GM12878 (cell line): ENCODE data around the gene DUSP22. TPM values are rescaled to one million over a fixed set of nuclear protein-coding genes. Genes with fewer than 3 reads are reported as not detected.

Experiments
- ATAC-seq: fragments of 200-7000 bp; cut with Tn5 transposase; 3 replicates; pipeline ENCODE4 v1.9.1; 2020; ENCODE audit warnings: mild to moderate bottlenecking, moderate library complexity
- BruUV-seq: library from RNA; stranded (reverse); fragments of 400-500 nt; replicated peaks from 2 replicates; lab custom pipeline; 2021; lab: Mats Ljungman, UMichigan
- CTCF ChIA-PET: fragments of 300-600 bp; sonication (Branson Sonifier 250); formaldehyde crosslinking; extraction: SDS; loops from one replicate; lab custom pipeline; 2021; ENCODE audit warnings: inconsistent platforms; lab: Yijun Ruan, JAX
- POLR2A ChIA-PET: fragments of 350-600 bp; formaldehyde crosslinking; extraction: SDS; loops from one replicate; lab custom pipeline; 2021; ENCODE audit warnings: inconsistent platforms; lab: Charles Lee
- RAD21 ChIA-PET: fragments of 300-600 bp; sonication (Branson Sonifier 250); formaldehyde crosslinking; loops from one replicate; lab custom pipeline; 2023; ENCODE audit warnings: antibody characterized with exemption; ENCODE audit not compliant: unreplicated experiment; lab: Charles Lee
- SMC1A ChIA-PET: fragments of 300-600 bp; sonication (Branson Sonifier 250); formaldehyde crosslinking; loops from one replicate; lab custom pipeline; 2023; ENCODE audit not compliant: unreplicated experiment, uncharacterized antibody; lab: Charles Lee
- DNase-seq: peaks from one replicate; pipeline ENCODE4 v3.0.0-alpha.2; 2011; ENCODE audit warnings: low read depth, low spot score
- FAIRE-seq: peaks from 3 replicates; lab custom pipeline; 2011; peaks lifted over from hg19 to GRCh38; lab: Jason Lieb, UNC
- H2AFZ ChIP-seq: 2 replicates; pipeline ENCODE4 v1.6.0; 2011; ENCODE audit warnings: low read depth, low read length, control low read depth; ENCODE audit not compliant: control insufficient read depth
- H3K27ac ChIP-seq: 2 replicates; pipeline ENCODE4 v1.5.1; 2011; ENCODE audit warnings: control low read depth; ENCODE audit not compliant: control insufficient read depth, insufficient read depth
- H3K27me3 ChIP-seq, 2 experiments: replicated peaks in 1 of 2; 2 replicates each; pipeline versions ENCODE4 v1.6.0 to v1.6.1; 2011; ENCODE audit warnings: low read length in 1 of 2; ENCODE audit not compliant: control insufficient read depth in 2 of 2, insufficient read depth in 2 of 2
- H3K36me3 ChIP-seq, 2 experiments: 2 replicates each; pipeline ENCODE4 v1.5.1; 2011; ENCODE audit warnings: low read length in 1 of 2; ENCODE audit not compliant: control insufficient read depth in 2 of 2, insufficient read depth in 2 of 2
- H3K4me1 ChIP-seq: 2 replicates; pipeline ENCODE4 v1.6.1; 2011; ENCODE audit warnings: mild to moderate bottlenecking, low read length, moderate library complexity, mixed read lengths; ENCODE audit not compliant: control insufficient read depth, insufficient read depth
- H3K4me2 ChIP-seq: 2 replicates; pipeline ENCODE4 v1.6.0; 2011; ENCODE audit warnings: control low read depth; ENCODE audit not compliant: control insufficient read depth, insufficient read depth
- H3K4me3 ChIP-seq: fragments of 200-600 bp; sonication (generic); 2 replicates; pipeline ENCODE4 v1.5.1; 2016
- H3K79me2 ChIP-seq: 2 replicates; pipeline ENCODE4 v1.6.0; 2011; ENCODE audit warnings: low read length; ENCODE audit not compliant: control insufficient read depth, insufficient read depth
- H3K9ac ChIP-seq: 2 replicates; pipeline ENCODE4 v1.8.0; 2011; ENCODE audit warnings: low read length, control low read depth, mixed read lengths; ENCODE audit not compliant: control insufficient read depth, insufficient read depth
- H3K9me3 ChIP-seq: replicated peaks from 3 replicates; pipeline ENCODE4 v1.5.1; 2011; ENCODE audit warnings: mild to moderate bottlenecking, low read length; ENCODE audit not compliant: control insufficient read depth, insufficient read depth
- H4K20me1 ChIP-seq: 2 replicates; pipeline ENCODE4 v1.6.0; 2011; ENCODE audit not compliant: control insufficient read depth, insufficient read depth
- BHLHE40 ChIP-seq, 2 experiments: fragments of 450-650 bp in 1 of 2; IDR thresholded peaks; 2 replicates each; pipeline ENCODE4 v1.6.1; 2011 to 2017; ENCODE audit warnings: low read depth in 2 of 2, borderline replicate concordance in 1 of 2, improper control_type of control experiment in 1 of 2, low read length in 1 of 2, mild to moderate bottlenecking in 1 of 2
- CBX5 ChIP-seq: sonication (generic); IDR thresholded peaks from 2 replicates; pipeline ENCODE4 v1.6.1; 2016; ENCODE audit warnings: low read depth, moderate library complexity, mild to moderate bottlenecking, inconsistent platforms
- EED ChIP-seq: sonication (generic); IDR thresholded peaks from 2 replicates; pipeline ENCODE4 v1.6.1; 2016; ENCODE audit warnings: antibody characterized with exemption, low read depth
- POLR2AphosphoS5 ChIP-seq: IDR thresholded peaks from 2 replicates; pipeline ENCODE4 v1.6.1; 2011; ENCODE audit warnings: mild to moderate bottlenecking, low read length, inconsistent platforms
- PRDM15 ChIP-seq: fragments of 450-650 bp; formaldehyde crosslinking; IDR thresholded peaks from 2 replicates; pipeline ENCODE4 v1.4.0; 2020; ENCODE audit warnings: mild to moderate bottlenecking, moderate library complexity
- RCOR1 ChIP-seq: conservative IDR thresholded peaks from 2 replicates; pipeline ENCODE4 v1.6.1; 2012; ENCODE audit warnings: low read depth, low read length, improper control_type of control experiment
- STAT3 ChIP-seq: IDR thresholded peaks from 2 replicates; pipeline ENCODE4 v1.6.1; 2011; ENCODE audit warnings: low read depth, low read length, improper control_type of control experiment
- TCF12 ChIP-seq: IDR thresholded peaks from 2 replicates; pipeline ENCODE4 v1.6.1; 2011; ENCODE audit warnings: low read depth, mild to moderate bottlenecking, low read length
- WRNIP1 ChIP-seq: IDR thresholded peaks from 2 replicates; pipeline ENCODE4 v1.6.1; 2011; ENCODE audit warnings: low read depth, low read length, improper control_type of control experiment, borderline replicate concordance
- ZNF24 ChIP-seq: fragments of 450-650 bp; IDR thresholded peaks from 2 replicates; pipeline ENCODE4 v1.6.1; 2017; ENCODE audit warnings: antibody characterized with exemption, mild to moderate bottlenecking
- ZSCAN29 ChIP-seq: fragments of 450-650 bp; IDR thresholded peaks from 2 replicates; pipeline ENCODE4 v1.6.1; 2017; ENCODE audit warnings: mild to moderate bottlenecking, moderate library complexity
- WGBS: methylation state at CpG from one replicate; pipeline ENCODE4 v1.1.6; 2016; ENCODE audit warnings: low lambda C conversion rate; ENCODE audit not compliant: insufficient replicate concordance, insufficient coverage; ENCODE audit errors: missing lambda C conversion rate; 5-methylcytosine and 5-hydroxymethylcytosine counted together
- in situ Hi-C: fragments of 300-500 bp; cut with MboI; formaldehyde crosslinking; loops from 9 replicates; pipeline ENCODE4 v1.14.3; 2018; ENCODE audit warnings: mixed read lengths
- intact Hi-C: fragments of 100-400 bp; cut with micrococcal nuclease; formaldehyde crosslinking; loops from one replicate; pipeline ENCODE4 v1.14.2; 2022; ENCODE audit not compliant: unreplicated experiment
- polyA plus RNA-seq, 11 experiments: library from polyadenylated mRNA; depleted of rRNA in 4 of 11; unstranded in 6 of 11; stranded (reverse) in 5 of 11; fragments of >200 nt; fragmentation: Nextera tagmentation in 4 of 11; fragmentation: Illumina TruSeq in 1 of 11; extraction: Ambion mirVana in 4 of 11; extraction: Trizol in 1 of 11; gene quantifications; 1 replicate in 1 of 11; 2 replicates in 10 of 11; pipeline versions ENCODE4 v1.2.1 to v1.2.3, GENCODE V29; 2011 to 2016; ENCODE audit warnings: inconsistent platforms in 2 of 11, missing spikeins in 2 of 11, low read depth in 1 of 11
- total RNA-seq, 4 experiments: library from RNA; depleted of rRNA in 3 of 4; stranded (reverse); fragments of >200 nt in 3 of 4; fragmentation: Illumina TruSeq in 1 of 4; extraction: Trizol in 1 of 4; gene quantifications; 2 replicates each; pipeline versions ENCODE4 v1.2.1 to v1.2.3, GENCODE V29; 2013 to 2021
- TF ChIP-seq, protein P1 (sequence below): fragments of 450-650 bp; IDR thresholded peaks from 2 replicates; pipeline ENCODE4 v1.6.1; 2017; ENCODE audit warnings: mild to moderate bottlenecking, moderate library complexity
- TF ChIP-seq, protein P2 (sequence below): IDR thresholded peaks from 2 replicates; pipeline ENCODE4 v1.6.1; 2011; ENCODE audit warnings: low read depth, mild to moderate bottlenecking, low read length, moderate library complexity, borderline replicate concordance; ENCODE audit errors: extremely low read depth

Gene DUSP22
- total and polyA plus RNA-seq, 10 of the 15 experiments (the other 5 are each of a cell fraction or from before 2014, with no cell fraction given) = 78.9 to 156 (median 107) TPM

- H3K4me3 ChIP-seq = peak overlapping the region; percentile 4; the same call in 1 of the 2 replicates
- peak; percentile 24 for ATAC-seq
- BruUV-seq = no TSS peak
- ChIA-PET CTCF (interaction anchor here (1.0 to 7.3 kb wide), 12 partner anchors 8 to 116 kb away, joined by 3 to 94 read pairs (median 12); partner anchors contain the start of gene DUSP22), SMC1A (interaction anchor here (0.8 to 14.6 kb wide), 31 partner anchors 7 to 116 kb away, joined by 3 to 221 read pairs (median 10); partner anchors contain the start of genes DUSP22 and IRF4), RAD21 (interaction anchor here (0.9 to 7.2 kb wide), 27 partner anchors 7 to 116 kb away, joined by 3 to 235 read pairs (median 15); partner anchors contain the start of genes DUSP22 and IRF4), POLR2A (interaction anchor here (0.6 to 7.2 kb wide), 19 partner anchors 8 to 96 kb away, joined by 3 to 227 read pairs (median 7); partner anchors contain the start of genes DUSP22 and IRF4)
- in situ Hi-C loops = no loop called here
- peaks cover 22 to 37% of the 10 kb centered on the region in 2 experiments for H3K36me3 ChIP-seq
- peaks cover 84% of the 10 kb centered on the region for H3K79me2 ChIP-seq
- H2AFZ ChIP-seq = no peak overlapping the region
- 64% methylated on average over 8 of the region's 8 CpGs for WGBS
- peak overlapping the region; percentile 90 for H3K9ac ChIP-seq
- H3K27me3 ChIP-seq = no peaks in the 10 kb centered on the region
- intact Hi-C loops = no loop called here
- no peaks in the 10 kb centered on the region for H4K20me1 ChIP-seq
- H3K4me1 ChIP-seq = peaks cover 75% of the 10 kb centered on the region
- H3K4me2 ChIP-seq = peak overlapping the region; percentile 89
- H3K9me3 ChIP-seq = no peaks in the 10 kb centered on the region
- peak overlapping the region; percentile 100 for H3K27ac ChIP-seq
- no peak for FAIRE-seq
- DNase-seq = no peak
- no peak for TF ChIP-seq STAT3
- TF ChIP-seq ZSCAN29 = no peak
- TF ChIP-seq, protein P1, sequence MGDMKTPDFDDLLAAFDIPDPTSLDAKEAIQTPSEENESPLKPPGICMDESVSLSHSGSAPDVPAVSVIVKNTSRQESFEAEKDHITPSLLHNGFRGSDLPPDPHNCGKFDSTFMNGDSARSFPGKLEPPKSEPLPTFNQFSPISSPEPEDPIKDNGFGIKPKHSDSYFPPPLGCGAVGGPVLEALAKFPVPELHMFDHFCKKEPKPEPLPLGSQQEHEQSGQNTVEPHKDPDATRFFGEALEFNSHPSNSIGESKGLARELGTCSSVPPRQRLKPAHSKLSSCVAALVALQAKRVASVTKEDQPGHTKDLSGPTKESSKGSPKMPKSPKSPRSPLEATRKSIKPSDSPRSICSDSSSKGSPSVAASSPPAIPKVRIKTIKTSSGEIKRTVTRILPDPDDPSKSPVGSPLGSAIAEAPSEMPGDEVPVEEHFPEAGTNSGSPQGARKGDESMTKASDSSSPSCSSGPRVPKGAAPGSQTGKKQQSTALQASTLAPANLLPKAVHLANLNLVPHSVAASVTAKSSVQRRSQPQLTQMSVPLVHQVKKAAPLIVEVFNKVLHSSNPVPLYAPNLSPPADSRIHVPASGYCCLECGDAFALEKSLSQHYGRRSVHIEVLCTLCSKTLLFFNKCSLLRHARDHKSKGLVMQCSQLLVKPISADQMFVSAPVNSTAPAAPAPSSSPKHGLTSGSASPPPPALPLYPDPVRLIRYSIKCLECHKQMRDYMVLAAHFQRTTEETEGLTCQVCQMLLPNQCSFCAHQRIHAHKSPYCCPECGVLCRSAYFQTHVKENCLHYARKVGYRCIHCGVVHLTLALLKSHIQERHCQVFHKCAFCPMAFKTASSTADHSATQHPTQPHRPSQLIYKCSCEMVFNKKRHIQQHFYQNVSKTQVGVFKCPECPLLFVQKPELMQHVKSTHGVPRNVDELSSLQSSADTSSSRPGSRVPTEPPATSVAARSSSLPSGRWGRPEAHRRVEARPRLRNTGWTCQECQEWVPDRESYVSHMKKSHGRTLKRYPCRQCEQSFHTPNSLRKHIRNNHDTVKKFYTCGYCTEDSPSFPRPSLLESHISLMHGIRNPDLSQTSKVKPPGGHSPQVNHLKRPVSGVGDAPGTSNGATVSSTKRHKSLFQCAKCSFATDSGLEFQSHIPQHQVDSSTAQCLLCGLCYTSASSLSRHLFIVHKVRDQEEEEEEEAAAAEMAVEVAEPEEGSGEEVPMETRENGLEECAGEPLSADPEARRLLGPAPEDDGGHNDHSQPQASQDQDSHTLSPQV = peak; percentile 76
- TF ChIP-seq POLR2AphosphoS5 = no peak; the same call in 1 of the 2 replicates
- TF ChIP-seq WRNIP1 = no peak
- TF ChIP-seq CBX5 = no peak
- TF ChIP-seq BHLHE40 (IDR thresholded peaks at IDR 0.05; ENCODE audit: borderline replicate concordance in 1 of 2, low read depth in 2 of 2, low read length in 1 of 2) = peak in 1 of 2 experiments; percentile 82; a peak in 1 of 4 replicates
- no peak for TF ChIP-seq PRDM15 (CRISPR knock-in tag)
- 0 out of 2 replicates have a peak, but pooled peaks have one; percentile 5 for TF ChIP-seq EED
- TF ChIP-seq RCOR1 = no peak
- TF ChIP-seq, protein P2, sequence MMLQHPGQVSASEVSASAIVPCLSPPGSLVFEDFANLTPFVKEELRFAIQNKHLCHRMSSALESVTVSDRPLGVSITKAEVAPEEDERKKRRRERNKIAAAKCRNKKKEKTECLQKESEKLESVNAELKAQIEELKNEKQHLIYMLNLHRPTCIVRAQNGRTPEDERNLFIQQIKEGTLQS = peak; percentile 12; the same call in 1 of the 2 replicates
- no peak for TF ChIP-seq ZNF24
- peak; percentile 43; the same call in 1 of the 2 replicates for TF ChIP-seq TCF12
Observed at GRCh38 chr6:304833-305370, 12.6 kb downstream of the DUSP22 start.
